CD14-positive monocyte (primary cell): ENCODE measurements around the gene ODC1. TPM values are rescaled to one million over a fixed set of nuclear protein-coding genes. Genes with fewer than 3 reads are reported as not detected.

Experiments used
- DNase-seq, 3 donors: peaks; one replicate each; pipeline ENCODE4 v3.0.0-alpha.2; 2011 to 2022
- H2AFZ ChIP-seq: 2 replicates; pipeline ENCODE4 v1.6.0; 2012; ENCODE audit warnings: mild to moderate bottlenecking, low read depth, low read length, inconsistent platforms; ENCODE audit not compliant: insufficient read depth, poor library complexity, severe bottlenecking
- H3K27ac ChIP-seq, 2 donors: 1 replicate in 1 of 2; 2 replicates in 1 of 2; pipeline ENCODE4 v1.5.1; 2012 to 2013; ENCODE audit warnings: low read length in 2 of 2, control low read depth in 1 of 2, inconsistent platforms in 1 of 2, low read depth in 1 of 2, mild to moderate bottlenecking in 1 of 2
- H3K27me3 ChIP-seq, 2 donors: one replicate each; pipeline versions ENCODE4 v1.6.0 to v1.6.1; 2011 to 2013; ENCODE audit warnings: low read length in 2 of 2; ENCODE audit not compliant: control insufficient read depth in 2 of 2, insufficient read depth in 2 of 2
- H3K36me3 ChIP-seq, 2 donors: replicated peaks in 1 of 2; 1 replicate in 1 of 2; 2 replicates in 1 of 2; pipeline versions ENCODE4 v1.5.1 to v1.6.1; 2012 to 2013; ENCODE audit warnings: low read length in 2 of 2, control low read depth in 1 of 2, inconsistent platforms in 1 of 2, mild to moderate bottlenecking in 1 of 2; ENCODE audit not compliant: insufficient read depth in 2 of 2, control insufficient read depth in 1 of 2
- H3K4me1 ChIP-seq, 2 donors: 1 replicate in 1 of 2; 2 replicates in 1 of 2; pipeline versions ENCODE4 v1.5.1 to v1.6.1; 2012 to 2013; ENCODE audit warnings: low read length in 2 of 2, control low read depth in 1 of 2, inconsistent platforms in 1 of 2, mild to moderate bottlenecking in 1 of 2, moderate library complexity in 1 of 2; ENCODE audit not compliant: insufficient read depth in 2 of 2, control insufficient read depth in 1 of 2
- H3K4me2 ChIP-seq: replicated peaks from 2 replicates; pipeline ENCODE3; 2012; ENCODE audit warnings: low read length, moderate library complexity, mild to moderate bottlenecking; ENCODE audit not compliant: poor library complexity, severe bottlenecking; ENCODE audit errors: extremely low read depth
- H3K4me3 ChIP-seq, 3 experiments: fragments of 200-600 bp in 1 of 3; sonication (generic) in 1 of 3; replicated peaks in 1 of 3; 1 replicate in 2 of 3; 2 replicates in 1 of 3; pipeline ENCODE4 v1.5.1; 2011 to 2013; ENCODE audit warnings: low read length in 3 of 3, mild to moderate bottlenecking in 3 of 3, control low read depth in 2 of 3, low read depth in 2 of 3, inconsistent platforms in 1 of 3, moderate library complexity in 1 of 3
- H3K79me2 ChIP-seq: 2 replicates; pipeline ENCODE4 v1.6.0; 2012; ENCODE audit warnings: mild to moderate bottlenecking, control low read depth, inconsistent platforms, low read length, moderate library complexity; ENCODE audit not compliant: insufficient read depth
- H3K9ac ChIP-seq: 2 replicates; pipeline ENCODE4 v1.6.0; 2017; ENCODE audit warnings: low read length, mild to moderate bottlenecking; ENCODE audit not compliant: insufficient read depth, poor library complexity, severe bottlenecking
- H3K9me3 ChIP-seq, 2 donors: replicated peaks in 1 of 2; 1 replicate in 1 of 2; 2 replicates in 1 of 2; pipeline versions ENCODE4 v1.5.1 to v1.6.1; 2012 to 2013; ENCODE audit warnings: low read length in 2 of 2, control low read depth in 1 of 2; ENCODE audit not compliant: control insufficient read depth in 1 of 2, insufficient read depth in 1 of 2
- H4K20me1 ChIP-seq: 2 replicates; pipeline ENCODE4 v1.6.0; 2012; ENCODE audit warnings: mild to moderate bottlenecking, low read length, control low read depth, moderate library complexity; ENCODE audit not compliant: insufficient read depth
- H3K27ac Mint-ChIP-seq, 7 donors: one replicate each; pipeline ENCODE4 v1.8.0; 2020; ENCODE audit warnings: mild to moderate bottlenecking in 7 of 7, mixed read lengths in 7 of 7, moderate library complexity in 6 of 7, inconsistent platforms in 2 of 7
- H3K27me3 Mint-ChIP-seq, 3 donors: one replicate each; pipeline ENCODE4 v1.8.0; 2021 to 2022; ENCODE audit warnings: low read depth in 3 of 3, mild to moderate bottlenecking in 3 of 3, mixed read lengths in 3 of 3, moderate library complexity in 3 of 3, inconsistent platforms in 1 of 3
- H3K36me3 Mint-ChIP-seq, 2 donors: one replicate each; pipeline ENCODE4 v1.8.0; 2020; ENCODE audit warnings: mixed read lengths in 2 of 2, inconsistent platforms in 1 of 2, mild to moderate bottlenecking in 1 of 2
- H3K4me1 Mint-ChIP-seq: one replicate; pipeline ENCODE4 v1.8.0; 2020; ENCODE audit warnings: mild to moderate bottlenecking, mixed read lengths
- H3K4me3 Mint-ChIP-seq, 2 donors: one replicate each; pipeline ENCODE4 v1.8.0; 2020; ENCODE audit warnings: mild to moderate bottlenecking in 2 of 2, mixed read lengths in 2 of 2, moderate library complexity in 1 of 2
- H3K9me3 Mint-ChIP-seq, 7 donors: one replicate each; pipeline ENCODE4 v1.8.0; 2020 to 2022; ENCODE audit warnings: mixed read lengths in 7 of 7, mild to moderate bottlenecking in 6 of 7, moderate library complexity in 6 of 7, inconsistent platforms in 2 of 7
- WGBS: methylation state at CpG from one replicate; pipeline ENCODE4 v1.1.5; 2013; ENCODE audit warnings: missing lambda C conversion rate; ENCODE audit not compliant: insufficient coverage; 5-methylcytosine and 5-hydroxymethylcytosine counted together
- intact Hi-C, 2 donors: fragments of 100-400 bp; cut with micrococcal nuclease; formaldehyde crosslinking; loops; one replicate each; pipeline versions ENCODE4 v1.15.0 to v1.15.1; 2023
- polyA plus RNA-seq, 3 donors: library from polyadenylated mRNA; depleted of rRNA in 1 of 3; unstranded in 2 of 3; stranded (reverse) in 1 of 3; fragments of 300-500 nt in 2 of 3; fragments of >200 nt in 1 of 3; fragmentation: Illumina TruSeq in 2 of 3; gene quantifications; 1 replicate in 2 of 3; 2 replicates in 1 of 3; pipeline ENCODE4 v1.2.3, GENCODE V29; 2012 to 2021
- TF ChIP-seq, protein P1 (sequence below): fragments of 200-600 bp; IDR thresholded peaks from one replicate; pipeline ENCODE4 v1.8.0; 2022; ENCODE audit warnings: antibody characterized with exemption, mild to moderate bottlenecking

Gene ODC1
- polyA plus RNA-seq, 3 donors: 22.7 to 27.3 (median 23.6) TPM

DNA sequence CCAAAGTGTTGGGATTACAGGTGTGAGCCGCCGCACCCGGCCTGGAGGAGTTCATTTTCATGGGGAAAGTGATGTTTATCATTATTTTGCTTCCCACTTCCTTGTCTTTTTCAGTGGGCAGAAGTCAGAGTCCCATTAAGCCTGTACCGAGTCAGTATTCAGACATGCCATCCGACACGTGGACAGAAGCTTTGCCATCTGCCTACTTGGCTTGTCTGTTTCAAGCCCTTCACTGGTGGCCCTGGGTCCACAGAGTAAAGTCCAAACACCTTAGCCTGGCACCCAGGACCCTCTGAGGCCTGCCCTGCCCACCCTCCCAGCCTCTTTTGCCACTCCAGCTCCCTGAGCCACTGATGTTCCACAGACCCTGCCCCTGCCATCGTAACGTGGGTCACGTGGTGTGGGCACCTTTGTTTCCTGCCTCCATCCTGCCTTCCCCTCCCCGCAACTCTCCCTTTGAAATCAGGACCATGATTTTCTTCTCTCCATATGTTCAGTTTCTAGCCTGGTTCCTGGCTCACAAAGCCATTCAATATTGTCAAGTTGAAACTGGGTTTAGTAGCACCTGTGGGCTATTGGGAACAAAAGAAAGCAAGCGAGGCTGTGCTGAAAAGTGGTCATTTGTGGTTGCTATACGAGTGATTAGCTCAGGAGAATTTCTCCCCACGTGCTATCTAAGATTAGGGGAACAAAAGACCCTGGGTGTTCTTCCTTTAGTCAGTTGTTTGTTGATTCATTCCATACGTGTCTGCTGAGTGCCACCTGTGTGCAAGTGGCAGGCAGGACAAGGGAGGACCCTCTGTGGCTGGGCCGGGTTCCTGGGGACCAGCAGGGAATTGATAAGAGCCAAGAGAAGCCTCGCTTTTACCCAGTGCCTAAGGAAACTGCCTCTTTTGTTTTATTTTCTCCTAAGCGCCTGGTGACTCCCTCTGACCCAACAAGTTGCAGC is 5.1 kb upstream of the ODC1 start:
- Histone ChIP-seq H3K9me3 (no peaks in the 10 kb centered on the region), H2AFZ (no peak overlapping the region), H3K79me2 (no peaks in the 10 kb centered on the region), H3K9ac (no peak overlapping the region), H3K4me2 (no peak overlapping the region), H3K27me3 (no peaks in the 10 kb centered on the region), H3K4me1 (peaks cover 8 to 18% of the 10 kb centered on the region in 2 donors), H4K20me1 (no peaks in the 10 kb centered on the region), H3K27ac (no peak overlapping the region), H3K4me3 (no peak overlapping the region), H3K36me3 (no peaks in the 10 kb centered on the region)
- WGBS: 89% methylated on average over 14 of the region's 17 CpGs
- DNase-seq: no peak
- H3K27ac Mint-ChIP-seq: no peak overlapping the region
- no peak overlapping the region for H3K4me3 Mint-ChIP-seq
- peaks cover 0 to 4% (median 2%) of the 10 kb centered on the region in 3 donors for H3K27me3 Mint-ChIP-seq
- H3K9me3 Mint-ChIP-seq: no peaks in the 10 kb centered on the region
- peaks cover 15% of the 10 kb centered on the region for H3K4me1 Mint-ChIP-seq
- intact Hi-C loops: no loop called here
- TF ChIP-seq, protein P1, sequence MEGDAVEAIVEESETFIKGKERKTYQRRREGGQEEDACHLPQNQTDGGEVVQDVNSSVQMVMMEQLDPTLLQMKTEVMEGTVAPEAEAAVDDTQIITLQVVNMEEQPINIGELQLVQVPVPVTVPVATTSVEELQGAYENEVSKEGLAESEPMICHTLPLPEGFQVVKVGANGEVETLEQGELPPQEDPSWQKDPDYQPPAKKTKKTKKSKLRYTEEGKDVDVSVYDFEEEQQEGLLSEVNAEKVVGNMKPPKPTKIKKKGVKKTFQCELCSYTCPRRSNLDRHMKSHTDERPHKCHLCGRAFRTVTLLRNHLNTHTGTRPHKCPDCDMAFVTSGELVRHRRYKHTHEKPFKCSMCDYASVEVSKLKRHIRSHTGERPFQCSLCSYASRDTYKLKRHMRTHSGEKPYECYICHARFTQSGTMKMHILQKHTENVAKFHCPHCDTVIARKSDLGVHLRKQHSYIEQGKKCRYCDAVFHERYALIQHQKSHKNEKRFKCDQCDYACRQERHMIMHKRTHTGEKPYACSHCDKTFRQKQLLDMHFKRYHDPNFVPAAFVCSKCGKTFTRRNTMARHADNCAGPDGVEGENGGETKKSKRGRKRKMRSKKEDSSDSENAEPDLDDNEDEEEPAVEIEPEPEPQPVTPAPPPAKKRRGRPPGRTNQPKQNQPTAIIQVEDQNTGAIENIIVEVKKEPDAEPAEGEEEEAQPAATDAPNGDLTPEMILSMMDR: no peak
- H3K36me3 Mint-ChIP-seq: no peaks in the 10 kb centered on the region

- Mint-ChIP-seq H3K9me3 (no peaks in the 10 kb centered on the region), H3K27me3 (peaks cover 0 to 4% (median 2%) of the 10 kb centered on the region in 3 donors), H3K27ac (no peak overlapping the region), H3K36me3 (no peaks in the 10 kb centered on the region), H3K4me3 (no peak overlapping the region), H3K4me1 (peaks cover 17% of the 10 kb centered on the region)
- no peak for DNase-seq
- Histone ChIP-seq H3K36me3 (no peaks in the 10 kb centered on the region), H3K27ac (no peak overlapping the region), H3K9ac (no peak overlapping the region), H4K20me1 (peaks cover 3% of the 10 kb centered on the region), H3K79me2 (peaks cover 1% of the 10 kb centered on the region), H3K4me1 (peaks cover 10 to 23% of the 10 kb centered on the region in 2 donors), H2AFZ (no peak overlapping the region), H3K9me3 (no peaks in the 10 kb centered on the region), H3K27me3 (no peaks in the 10 kb centered on the region), H3K4me2 (no peak overlapping the region), H3K4me3 (no peak overlapping the region)
- TF ChIP-seq, protein P1: no peak
- intact Hi-C loops: no loop called here
- 85% methylated on average over 2 of the region's 3 CpGs for WGBS
Observed at GRCh38 chr2:10452312-10452711, 4.2 kb upstream of the ODC1 start.
